Measurements from ENCODE around the gene TRPM7.
"Not testable (repeated sequence)": the region's sequence is repeated elsewhere in the genome, so short reads cannot be mapped to it uniquely, and the experiment has no call there.

TRPM7 gene

DNA sequence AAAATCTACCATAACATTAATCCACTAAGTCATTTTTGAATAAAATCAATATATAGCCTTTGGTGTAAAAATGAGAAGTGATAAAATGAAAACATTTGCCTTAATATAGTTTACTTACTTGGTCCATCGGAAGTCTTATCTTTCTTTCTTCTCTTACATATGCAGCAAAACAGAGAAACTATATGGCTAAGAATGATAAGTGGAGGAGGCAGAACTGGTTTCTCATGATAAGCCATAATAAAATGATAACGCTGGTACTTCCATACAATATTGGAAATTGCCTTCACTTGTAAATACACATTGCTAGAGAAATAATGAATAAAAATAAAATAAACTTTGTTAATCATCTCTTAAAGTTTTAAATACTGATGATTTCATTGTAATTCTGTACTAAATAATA, 92.3 kb downstream of the TRPM7 start:
- no peak overlapping the region for H3K4me3 ChIP-seq (ENCODE audit: low read depth, low read length)
- peaks cover 3% of the 10 kb centered on the region for H3K36me3 ChIP-seq (ENCODE audit: control insufficient read depth, insufficient read depth, low read length)
- TF ChIP-seq, protein P1, sequence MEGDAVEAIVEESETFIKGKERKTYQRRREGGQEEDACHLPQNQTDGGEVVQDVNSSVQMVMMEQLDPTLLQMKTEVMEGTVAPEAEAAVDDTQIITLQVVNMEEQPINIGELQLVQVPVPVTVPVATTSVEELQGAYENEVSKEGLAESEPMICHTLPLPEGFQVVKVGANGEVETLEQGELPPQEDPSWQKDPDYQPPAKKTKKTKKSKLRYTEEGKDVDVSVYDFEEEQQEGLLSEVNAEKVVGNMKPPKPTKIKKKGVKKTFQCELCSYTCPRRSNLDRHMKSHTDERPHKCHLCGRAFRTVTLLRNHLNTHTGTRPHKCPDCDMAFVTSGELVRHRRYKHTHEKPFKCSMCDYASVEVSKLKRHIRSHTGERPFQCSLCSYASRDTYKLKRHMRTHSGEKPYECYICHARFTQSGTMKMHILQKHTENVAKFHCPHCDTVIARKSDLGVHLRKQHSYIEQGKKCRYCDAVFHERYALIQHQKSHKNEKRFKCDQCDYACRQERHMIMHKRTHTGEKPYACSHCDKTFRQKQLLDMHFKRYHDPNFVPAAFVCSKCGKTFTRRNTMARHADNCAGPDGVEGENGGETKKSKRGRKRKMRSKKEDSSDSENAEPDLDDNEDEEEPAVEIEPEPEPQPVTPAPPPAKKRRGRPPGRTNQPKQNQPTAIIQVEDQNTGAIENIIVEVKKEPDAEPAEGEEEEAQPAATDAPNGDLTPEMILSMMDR (IDR thresholded peaks at IDR 0.05): no peak

DNA sequence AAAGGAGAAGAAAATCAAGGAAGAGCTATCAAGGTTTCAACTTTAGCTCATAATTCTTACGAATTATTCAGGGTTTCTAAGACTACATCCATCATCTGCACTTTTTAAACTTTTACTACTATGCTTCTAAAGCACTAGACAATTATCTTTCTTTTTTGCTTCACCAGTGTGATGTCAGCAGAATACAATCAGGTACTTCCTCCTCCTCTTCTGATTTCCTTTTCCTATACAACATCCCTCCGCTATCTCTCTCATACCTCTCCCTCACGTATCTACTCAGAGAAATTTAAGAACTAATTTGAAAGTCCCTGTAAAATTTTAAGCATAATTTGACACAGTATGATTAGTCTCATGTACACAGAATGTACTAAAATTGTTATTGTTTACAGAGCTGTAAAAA, 92.8 kb downstream of the TRPM7 start:
- H3K4me2 ChIP-seq (ENCODE audit: low read length): no peak overlapping the region
- H3K4me3 ChIP-seq (ENCODE audit: low read depth, low read length): no peak overlapping the region
- no peak overlapping the region for H3K27ac ChIP-seq
- H3K36me3 ChIP-seq (ENCODE audit: control insufficient read depth, insufficient read depth, low read length): peaks cover 3% of the 10 kb centered on the region
- H2AFZ ChIP-seq: no peak overlapping the region
- H3K4me1 ChIP-seq: no peaks in the 10 kb centered on the region
- TF ChIP-seq, protein P1 (IDR thresholded peaks at IDR 0.05): no peak
- H3K79me2 ChIP-seq: no peaks in the 10 kb centered on the region
- no peaks in the 10 kb centered on the region for H3K9me3 ChIP-seq (ENCODE audit: control insufficient read depth, low read length)
- H3K9ac ChIP-seq: no peak overlapping the region
- no peaks in the 10 kb centered on the region for H3K27me3 ChIP-seq (ENCODE audit: control insufficient read depth, insufficient read depth, low read length)

More for the DNA sequence above, 92.3 kb downstream of the TRPM7 start:
- Histone ChIP-seq H3K27ac (no peak overlapping the region), H3K9ac (no peak overlapping the region), H3K9me3 (ENCODE audit: control insufficient read depth, low read length) (no peaks in the 10 kb centered on the region), H3K27me3 (ENCODE audit: control insufficient read depth, insufficient read depth, low read length) (no peaks in the 10 kb centered on the region), H3K4me2 (ENCODE audit: low read length) (no peak overlapping the region), H2AFZ (no peak overlapping the region), H3K79me2 (no peaks in the 10 kb centered on the region), H3K4me1 (no peaks in the 10 kb centered on the region)

DNA sequence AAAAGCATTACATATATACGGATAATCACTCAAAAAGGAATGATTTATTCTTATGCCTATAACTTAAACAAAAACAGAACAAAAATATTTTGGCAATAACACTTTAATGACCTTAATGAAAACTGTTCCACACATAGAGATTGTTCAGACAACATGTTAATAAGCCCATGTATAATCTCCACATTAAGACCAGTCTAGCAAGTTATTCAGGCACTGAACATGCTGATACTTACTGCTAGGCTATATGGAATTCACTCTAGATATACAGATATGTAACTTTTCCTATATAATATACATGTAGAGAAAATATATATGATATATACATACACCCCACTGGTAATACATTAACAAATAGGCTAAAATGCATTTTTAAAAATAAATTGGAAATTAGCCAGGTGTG, 96.3 kb downstream of the TRPM7 start:
- H3K4me3 ChIP-seq (ENCODE audit: low read depth, low read length): no peak overlapping the region
- TF ChIP-seq, protein P1 (IDR thresholded peaks at IDR 0.05): no peak
- H3K27ac ChIP-seq: no peak overlapping the region
- H3K4me1 ChIP-seq: no peaks in the 10 kb centered on the region
- H3K9me3 ChIP-seq (ENCODE audit: control insufficient read depth, low read length): no peaks in the 10 kb centered on the region
- no peaks in the 10 kb centered on the region for H3K79me2 ChIP-seq
- peaks cover 3% of the 10 kb centered on the region for H3K36me3 ChIP-seq (ENCODE audit: control insufficient read depth, insufficient read depth, low read length)
- no peak overlapping the region for H3K9ac ChIP-seq
- H3K27me3 ChIP-seq (ENCODE audit: control insufficient read depth, insufficient read depth, low read length): no peaks in the 10 kb centered on the region
- no peak overlapping the region for H3K4me2 ChIP-seq (ENCODE audit: low read length)
- no peak overlapping the region for H2AFZ ChIP-seq

DNA sequence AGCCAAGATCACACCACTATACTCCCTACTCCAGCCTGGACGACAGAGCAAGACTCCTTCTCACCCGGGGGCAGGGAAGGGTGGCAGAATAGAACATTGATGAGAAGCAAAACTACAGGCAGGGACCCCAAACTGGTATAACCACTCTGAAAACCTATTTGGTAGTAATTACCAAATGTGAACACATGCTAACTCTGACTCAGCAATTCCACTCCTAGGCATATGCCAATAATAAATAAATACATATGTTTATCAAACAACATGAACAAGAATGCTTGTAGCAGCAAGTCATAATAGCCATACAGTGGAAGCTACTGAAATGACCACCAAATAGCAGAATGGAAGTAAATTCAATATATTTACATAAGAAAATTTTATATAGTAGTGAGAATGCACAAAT, 109.1 kb downstream of the TRPM7 start:
- no peak overlapping the region for H3K9ac ChIP-seq
- H3K4me3 ChIP-seq (ENCODE audit: low read depth, low read length): no peak overlapping the region
- H3K27ac ChIP-seq: no peak overlapping the region
- H3K36me3 ChIP-seq (ENCODE audit: control insufficient read depth, insufficient read depth, low read length): no peaks in the 10 kb centered on the region
- TF ChIP-seq, protein P1 (IDR thresholded peaks at IDR 0.05): no peak
- H3K27me3 ChIP-seq (ENCODE audit: control insufficient read depth, insufficient read depth, low read length): no peaks in the 10 kb centered on the region
- no peak overlapping the region for H2AFZ ChIP-seq
- no peak overlapping the region for H3K4me2 ChIP-seq (ENCODE audit: low read length)
- H3K79me2 ChIP-seq: no peaks in the 10 kb centered on the region
- H3K9me3 ChIP-seq (ENCODE audit: control insufficient read depth, low read length): no peaks in the 10 kb centered on the region
- no peaks in the 10 kb centered on the region for H3K4me1 ChIP-seq

DNA sequence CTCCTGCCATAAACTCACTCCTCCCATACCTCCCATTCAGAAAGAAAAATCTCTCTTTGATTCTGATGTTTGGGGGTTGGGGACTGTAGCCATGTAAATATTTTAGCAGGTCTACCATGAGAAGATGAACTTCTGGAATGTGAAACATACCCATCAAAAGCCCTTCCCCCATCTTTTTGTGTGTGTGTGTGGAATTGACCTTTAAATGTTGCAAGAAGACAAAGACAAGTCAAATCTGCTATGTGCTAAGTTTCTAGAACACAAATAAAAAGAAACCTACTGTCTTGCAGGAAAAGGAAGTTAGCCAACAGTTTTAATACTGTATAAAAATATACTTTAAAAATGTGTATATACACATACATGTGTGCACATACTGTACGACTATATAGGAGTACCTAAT, 110.4 kb downstream of the TRPM7 start:
- H3K27ac ChIP-seq: no peak overlapping the region
- TF ChIP-seq, protein P1 (IDR thresholded peaks at IDR 0.05): no peak
- H3K4me2 ChIP-seq (ENCODE audit: low read length): no peak overlapping the region
- H3K36me3 ChIP-seq (ENCODE audit: control insufficient read depth, insufficient read depth, low read length): no peaks in the 10 kb centered on the region
- H3K9me3 ChIP-seq (ENCODE audit: control insufficient read depth, low read length): no peaks in the 10 kb centered on the region
- no peaks in the 10 kb centered on the region for H3K79me2 ChIP-seq
- no peak overlapping the region for H2AFZ ChIP-seq
- H3K4me3 ChIP-seq (ENCODE audit: low read depth, low read length): no peak overlapping the region
- H3K4me1 ChIP-seq: no peaks in the 10 kb centered on the region
- no peak overlapping the region for H3K9ac ChIP-seq
- H3K27me3 ChIP-seq (ENCODE audit: control insufficient read depth, insufficient read depth, low read length): no peaks in the 10 kb centered on the region

DNA sequence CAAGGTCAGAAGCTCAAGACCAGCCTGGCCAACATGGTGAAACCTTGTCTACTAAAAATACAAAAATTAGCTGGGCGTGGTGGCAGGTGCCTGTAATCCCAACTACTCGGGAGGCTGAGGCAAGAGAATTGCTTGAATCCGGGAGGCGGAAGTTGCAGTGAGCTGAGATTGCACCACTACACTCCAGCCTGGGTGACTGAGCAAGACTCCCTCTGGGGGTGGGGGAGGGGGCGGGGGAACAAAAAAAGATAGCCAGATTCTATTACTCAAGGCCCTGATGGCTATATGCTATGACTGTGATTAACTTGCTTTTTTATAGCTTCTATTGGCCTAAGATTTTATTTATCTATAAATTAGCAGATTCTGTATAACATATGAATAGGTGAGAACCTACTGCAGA, 112.8 kb downstream of the TRPM7 start:
- H3K9me3 ChIP-seq (ENCODE audit: control insufficient read depth, low read length); H3K36me3 ChIP-seq (ENCODE audit: control insufficient read depth, insufficient read depth, low read length); H3K4me2 ChIP-seq (ENCODE audit: low read length); H2AFZ ChIP-seq; H3K79me2 ChIP-seq; H3K4me3 ChIP-seq (ENCODE audit: low read depth, low read length); H3K27me3 ChIP-seq (ENCODE audit: control insufficient read depth, insufficient read depth, low read length); H3K27ac ChIP-seq; H3K4me1 ChIP-seq; H3K9ac ChIP-seq: not testable (repeated sequence)
